Midbrain (tissue), 1 donor: ENCODE measurements around the gene SHQ1.
"Not testable (repeated sequence)": the region's sequence is repeated elsewhere in the genome, so short reads cannot be mapped to it uniquely, and the experiment has no call there.

Experiments used
- DNase-seq: peaks from one replicate; lab custom pipeline; 2025; lab: John Stamatoyannopoulos, UW

Gene SHQ1

DNA sequence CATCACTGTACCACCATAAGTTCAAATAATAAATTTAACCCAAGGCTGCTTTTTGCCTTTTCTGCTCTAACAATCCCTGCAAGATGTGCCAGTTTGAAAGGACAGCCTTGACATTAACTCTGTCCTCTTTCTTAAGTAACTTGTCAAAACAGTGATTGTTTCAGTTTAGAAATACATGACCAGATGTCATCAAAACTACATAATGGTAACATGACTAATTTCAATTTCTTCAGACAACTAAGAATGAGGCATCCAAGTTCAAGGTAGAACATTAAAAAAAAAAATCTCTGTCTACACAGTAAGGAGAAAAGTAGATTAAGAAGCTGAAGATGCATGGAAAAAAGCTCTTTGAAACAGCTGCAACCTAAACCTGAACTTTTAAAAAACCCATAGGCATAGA lies 47.4 kb downstream of the SHQ1 start:
- no peak for DNase-seq

DNA sequence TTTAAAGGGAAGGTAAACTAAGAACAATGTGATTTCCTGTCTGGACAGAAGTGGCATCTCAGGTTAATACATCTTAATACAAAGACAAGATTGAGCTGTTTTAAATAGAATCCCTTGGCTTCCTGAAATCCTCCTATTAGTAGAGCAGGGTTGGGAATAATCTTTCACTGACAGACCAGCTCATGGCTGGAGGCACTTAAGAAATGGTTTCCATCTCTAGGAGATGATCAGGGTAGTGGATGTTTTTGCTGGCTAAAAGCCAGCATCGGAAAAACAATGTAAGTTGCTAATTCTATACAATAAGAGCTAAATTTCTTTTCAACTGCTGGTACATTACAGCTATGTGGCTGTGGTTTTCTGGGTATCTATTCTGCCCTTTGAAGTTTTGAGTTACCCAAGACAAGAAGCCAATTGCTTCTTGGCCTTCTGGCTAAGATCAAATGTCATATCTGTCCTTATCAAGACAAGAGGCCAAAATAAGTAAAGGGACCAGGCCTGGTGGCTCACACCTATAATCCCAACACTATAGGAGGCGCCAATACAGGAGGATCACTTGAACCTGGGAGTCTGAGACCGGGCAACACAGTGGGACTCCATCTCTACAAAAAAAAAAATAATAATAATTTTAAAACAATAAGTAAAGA lies 49.6 kb downstream of the SHQ1 start:
- DNase-seq: no peak

DNA sequence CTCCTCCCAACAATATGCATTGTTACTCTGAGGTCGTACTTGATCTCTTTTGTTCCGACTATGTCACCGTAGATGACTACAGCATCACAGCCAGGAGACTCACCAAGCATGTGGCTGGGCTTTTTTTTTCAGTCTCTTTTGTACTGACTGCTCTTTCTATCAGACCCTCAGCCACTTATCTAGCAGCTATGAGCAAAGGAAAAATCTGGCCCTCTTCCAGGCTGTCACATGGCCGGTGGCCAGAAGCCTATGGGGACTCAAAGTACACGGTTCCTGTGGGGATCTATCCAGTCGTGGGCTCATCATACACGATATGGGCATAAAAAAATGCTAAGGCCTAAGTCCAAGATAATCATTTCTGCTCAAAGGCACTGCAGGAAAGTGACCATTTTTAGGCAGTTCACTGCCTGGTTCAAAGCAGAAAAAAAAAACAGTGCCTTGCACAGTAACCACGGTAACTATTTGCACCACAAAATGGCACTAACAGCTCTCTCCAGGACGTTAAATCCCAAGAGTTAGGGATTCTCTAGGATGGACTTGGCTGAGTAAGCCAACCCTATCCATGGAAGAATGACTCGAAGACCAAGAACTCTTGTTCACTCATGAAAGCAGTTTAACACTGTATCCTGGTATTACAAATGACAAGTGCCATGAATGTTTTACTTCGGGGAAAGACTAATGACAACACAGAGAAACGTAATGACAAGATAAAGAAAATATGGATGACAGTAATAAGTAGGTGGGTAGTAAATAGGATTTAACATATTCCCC lies 50.3 kb downstream of the SHQ1 start:
- no peak for DNase-seq

DNA sequence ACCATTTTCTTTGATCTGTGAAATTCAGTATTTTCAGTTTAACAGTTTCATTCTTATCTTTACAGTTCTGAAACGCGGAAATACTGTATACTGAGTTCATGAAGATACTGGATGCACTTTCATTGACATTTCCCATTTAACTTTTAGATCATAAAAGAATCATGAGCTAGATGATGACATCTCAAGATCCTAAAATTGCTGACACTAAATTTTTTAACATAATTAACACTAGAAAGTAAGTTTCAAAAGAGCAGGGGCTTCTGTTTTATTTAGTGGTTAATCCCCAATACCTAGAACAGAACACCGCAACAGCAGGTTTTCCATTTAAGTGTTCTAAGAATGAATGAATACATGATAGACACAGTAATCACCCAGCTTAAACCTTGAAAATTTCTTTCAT lies 54.2 kb downstream of the SHQ1 start:
- DNase-seq: no peak

DNA sequence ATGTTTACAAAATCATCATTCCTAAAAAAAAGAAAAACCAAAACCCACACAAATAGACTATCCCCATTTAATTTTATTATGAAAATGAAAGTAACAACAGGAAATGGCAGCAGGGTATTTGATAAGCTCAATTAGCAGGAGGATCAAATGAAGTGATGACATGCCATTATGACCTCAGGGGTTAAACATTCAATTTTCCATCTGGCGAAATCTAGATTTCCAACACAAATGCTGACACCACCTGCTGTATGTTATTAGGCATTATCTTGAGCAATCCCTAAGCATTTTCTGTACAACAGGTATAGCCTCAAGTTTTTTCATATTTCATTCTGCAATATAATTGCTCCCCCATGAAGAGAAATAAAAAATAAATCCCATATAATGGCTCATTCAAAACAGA lies 57.1 kb downstream of the SHQ1 start:
- no peak for DNase-seq

DNA sequence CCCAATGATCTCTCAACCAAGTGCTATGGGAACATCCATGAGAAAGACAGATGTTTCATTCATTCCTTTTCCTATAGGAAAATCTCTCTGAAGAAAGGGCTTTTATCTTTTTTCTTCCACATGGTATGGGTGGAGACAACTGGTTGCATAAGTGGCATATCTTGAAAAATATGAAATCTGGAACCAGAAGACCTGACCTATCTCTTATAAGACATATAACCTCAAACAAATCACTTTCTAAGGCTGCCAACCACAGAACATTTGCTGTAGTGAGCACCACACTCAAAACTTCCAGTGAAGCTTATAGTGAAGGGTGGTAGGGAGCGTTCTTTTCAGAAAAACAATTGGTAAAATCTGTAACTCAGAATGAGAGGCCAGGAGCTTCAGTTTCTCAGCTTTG lies 58.5 kb downstream of the SHQ1 start:
- DNase-seq: no peak

DNA sequence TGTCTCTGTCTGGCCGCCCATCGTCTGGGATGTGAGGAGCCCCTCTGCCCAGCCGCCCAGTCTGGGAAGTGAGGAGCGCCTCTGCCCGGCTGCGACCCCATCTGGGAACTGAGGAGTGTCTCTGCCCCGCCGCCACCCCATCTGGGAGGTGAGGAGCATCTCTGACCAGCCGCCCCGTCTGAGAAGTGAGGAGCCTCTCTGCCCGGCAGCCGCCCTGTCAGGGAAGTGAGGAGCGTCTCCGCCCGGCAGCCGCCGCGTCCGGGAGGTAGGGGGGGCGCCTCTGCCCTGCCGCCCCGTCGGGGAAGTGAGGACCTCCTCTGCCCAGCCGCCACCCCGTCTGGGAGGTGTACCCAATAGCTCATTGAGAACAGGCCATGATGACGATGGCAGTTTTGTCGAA lies 60.0 kb downstream of the SHQ1 start:
- DNase-seq: not testable (repeated sequence)

DNA sequence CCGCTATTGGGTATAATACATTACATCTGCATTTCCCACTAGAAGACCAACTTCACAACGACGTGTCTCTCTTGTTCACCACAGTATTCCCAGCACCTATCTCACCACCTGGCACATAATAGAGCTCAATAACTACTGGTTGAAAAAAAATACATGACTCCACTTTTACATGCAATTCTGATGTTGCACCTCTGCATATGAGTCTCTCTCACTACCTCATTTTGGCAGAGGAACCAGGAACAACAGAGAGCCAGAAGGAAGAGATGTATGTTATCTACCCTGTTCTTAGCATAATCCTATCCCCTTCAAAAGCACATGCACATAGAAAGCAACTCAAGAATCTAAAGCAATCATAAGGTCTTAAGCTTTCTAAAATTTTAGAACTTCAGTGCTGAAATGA lies 61.6 kb downstream of the SHQ1 start:
- DNase-seq: no peak

DNA sequence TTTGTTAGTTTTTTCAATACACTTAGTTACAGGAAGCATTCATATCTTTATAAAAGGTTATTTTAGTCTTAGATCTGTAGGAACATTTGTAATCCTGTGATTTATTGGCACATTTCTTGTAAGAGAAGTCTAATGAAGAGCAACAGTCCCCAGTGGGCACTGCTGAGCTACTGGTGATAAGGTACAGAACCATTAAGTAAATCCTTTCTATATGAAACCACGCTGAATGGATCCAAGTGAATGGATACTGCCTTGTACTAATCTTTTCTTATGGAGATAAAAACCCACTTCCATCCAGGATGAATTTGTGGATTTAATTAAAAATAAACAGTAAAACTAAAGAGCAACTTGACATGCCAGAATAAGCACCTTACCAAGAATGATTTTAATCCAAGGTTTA lies 64.0 kb downstream of the SHQ1 start:
- no peak for DNase-seq

DNA sequence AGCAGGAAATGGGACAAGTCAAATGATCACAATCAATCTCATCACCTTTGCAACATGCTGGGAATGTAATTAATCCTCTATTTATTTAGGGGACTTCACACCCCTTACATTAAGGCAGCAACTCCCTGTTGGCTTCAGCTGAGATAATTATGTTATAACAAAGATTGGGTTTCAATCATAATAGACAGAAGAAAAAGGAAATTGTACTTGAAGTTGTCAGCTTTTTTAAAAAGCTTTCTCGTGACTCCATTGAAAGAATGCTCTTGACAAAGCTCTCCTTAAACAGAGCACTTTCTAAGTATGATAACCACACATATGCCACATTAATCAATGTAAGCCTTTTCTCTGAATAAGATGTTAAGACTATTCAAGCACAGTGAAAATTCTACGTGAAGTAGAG lies 65.7 kb downstream of the SHQ1 start:
- no peak for DNase-seq

DNA sequence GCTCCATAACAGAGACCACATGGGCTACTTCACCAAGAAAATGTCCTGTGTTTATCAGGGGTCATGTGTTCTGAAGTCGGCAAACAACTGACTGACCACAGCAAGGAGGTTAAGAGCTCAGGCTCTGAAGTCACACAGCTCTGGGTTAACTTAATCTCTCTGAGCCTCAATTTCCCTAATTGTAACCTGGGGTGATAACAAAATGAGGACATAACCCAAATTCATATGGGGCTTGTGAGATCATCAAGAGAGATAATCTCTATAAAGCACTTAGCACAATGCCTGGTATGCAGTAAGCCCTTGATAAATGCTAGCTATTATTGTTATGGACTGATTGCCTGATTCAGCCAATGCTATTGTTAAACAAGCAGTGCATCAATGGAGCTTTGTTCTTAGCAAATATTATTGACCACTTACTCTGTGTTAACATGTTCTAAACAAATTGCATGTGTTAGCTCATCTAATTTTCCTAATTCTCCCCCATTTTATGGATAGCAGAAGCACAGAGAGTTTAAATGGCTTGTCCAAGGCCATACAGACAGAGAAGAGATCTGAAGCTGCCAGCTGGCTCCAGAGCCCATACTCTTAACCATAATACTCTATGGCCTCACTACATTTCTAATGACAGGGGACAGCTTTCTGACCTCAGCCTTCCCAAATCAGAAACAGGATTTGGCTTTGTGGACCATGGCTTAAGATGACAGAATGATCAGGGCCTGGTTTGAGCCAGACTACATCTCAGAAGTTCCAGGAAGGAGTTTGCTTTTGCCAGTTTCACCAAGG lies 78.3 kb downstream of the SHQ1 start:
- no peak for DNase-seq

DNA sequence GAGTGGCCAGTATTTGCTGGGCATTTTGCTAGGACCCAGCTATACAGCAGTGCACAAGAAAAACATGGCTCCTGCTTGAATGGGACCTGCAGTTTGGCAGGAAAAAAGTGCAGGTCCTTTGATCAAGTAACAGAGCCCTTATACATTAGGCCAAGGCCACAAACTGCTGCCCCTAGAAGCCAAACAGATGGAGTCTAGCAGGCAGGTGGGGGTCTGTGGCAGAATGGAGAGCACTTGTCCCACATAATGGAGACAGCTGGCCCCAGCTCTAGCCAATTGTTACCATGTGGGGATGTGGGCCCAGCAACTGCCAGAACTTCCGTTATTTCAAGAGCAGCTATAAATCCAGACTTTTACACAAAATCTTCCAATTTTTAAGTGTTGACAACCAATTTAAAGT lies 79.3 kb downstream of the SHQ1 start:
- no peak for DNase-seq

DNA sequence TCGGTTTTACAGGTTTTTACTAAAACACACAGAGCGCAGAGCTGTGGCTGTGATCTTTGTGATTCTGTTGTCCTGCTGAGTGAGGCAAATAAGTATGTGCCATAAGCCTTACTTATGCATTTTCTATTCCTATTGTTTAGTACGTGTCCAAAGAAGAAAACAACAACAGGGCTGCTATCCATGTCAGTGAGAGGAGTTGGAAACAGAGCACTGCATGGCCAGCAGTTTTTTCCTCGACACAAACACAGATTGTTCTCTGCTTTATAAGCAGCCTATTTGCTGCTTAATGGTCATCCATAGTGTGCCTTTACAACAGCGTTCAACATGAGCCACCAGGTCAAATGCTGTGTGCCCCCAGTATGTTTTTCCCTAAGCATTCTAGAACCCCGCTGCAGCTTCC lies 79.8 kb downstream of the SHQ1 start:
- peak; percentile 67 for DNase-seq

DNA sequence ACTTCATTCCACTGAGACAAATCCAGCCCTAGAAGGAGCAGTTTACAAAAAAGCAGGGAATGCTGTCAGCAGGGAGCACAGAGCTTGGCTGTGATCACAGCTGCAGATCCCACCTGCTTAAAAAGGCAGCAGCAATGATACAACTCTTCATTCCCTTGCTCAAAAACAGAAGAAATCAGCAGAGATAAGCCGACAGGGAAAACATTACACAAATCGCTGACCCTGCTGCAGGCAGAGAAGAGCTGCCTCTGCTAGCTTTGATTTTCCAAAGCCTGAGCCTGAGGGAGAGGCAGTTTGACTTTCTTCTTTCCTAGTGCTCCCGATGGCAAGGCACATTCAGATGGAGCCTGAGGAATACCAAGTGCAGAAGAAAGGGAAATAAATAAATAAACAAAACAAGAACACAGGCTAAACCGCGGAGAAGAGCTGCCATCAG lies 80.2 kb downstream of the SHQ1 start:
- DNase-seq: peak; percentile 61

DNA sequence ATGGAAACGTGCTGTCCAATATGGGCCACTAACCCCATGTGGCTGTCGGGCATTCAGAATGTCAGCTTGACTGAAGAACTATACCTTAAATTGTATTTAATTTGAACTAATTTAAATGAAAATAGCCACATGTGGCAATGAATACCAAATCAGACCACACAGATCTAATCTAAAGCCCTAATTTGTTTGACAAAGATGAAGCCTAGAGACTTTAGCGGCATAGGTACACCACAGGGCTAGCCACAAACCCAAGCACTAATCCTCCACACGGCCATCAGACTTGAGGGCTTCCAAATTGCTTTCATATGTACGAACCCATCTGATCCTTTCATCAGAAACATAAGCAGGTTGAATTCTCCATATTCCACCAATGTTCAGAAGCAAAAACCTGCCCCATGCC lies 81.4 kb downstream of the SHQ1 start:
- no peak for DNase-seq

DNA sequence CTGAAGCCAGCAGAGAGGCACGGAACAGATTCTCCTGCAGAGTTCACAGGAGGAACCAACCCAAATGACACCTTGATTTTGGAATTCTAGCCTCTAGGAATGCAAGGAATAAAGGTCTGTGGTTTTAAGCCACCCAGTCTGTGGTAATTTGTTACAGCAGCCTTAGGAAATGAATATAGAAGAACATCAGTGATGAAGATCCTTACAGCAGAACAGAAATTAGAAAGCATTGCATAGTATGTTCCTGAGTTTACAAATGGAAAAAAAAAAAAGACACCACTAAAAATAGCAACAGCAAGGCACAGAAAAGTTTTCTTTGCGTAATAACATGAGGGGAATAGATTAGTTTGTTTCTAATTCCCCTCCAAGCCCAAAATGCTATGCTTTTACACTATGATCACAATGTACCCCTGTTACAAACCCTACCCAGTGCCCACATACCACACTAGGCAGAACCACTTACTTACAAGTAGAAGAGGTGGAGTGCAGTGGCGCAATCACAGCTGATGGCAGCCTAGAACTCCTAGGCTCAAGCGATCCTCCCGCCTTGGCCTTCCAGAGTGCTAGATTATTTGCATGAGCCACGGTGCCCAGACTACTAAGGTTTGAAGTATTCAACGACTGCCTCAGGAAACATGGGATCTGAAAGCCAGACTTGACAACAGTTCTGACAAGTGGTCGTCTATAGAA lies 84.3 kb downstream of the SHQ1 start:
- DNase-seq: no peak

DNA sequence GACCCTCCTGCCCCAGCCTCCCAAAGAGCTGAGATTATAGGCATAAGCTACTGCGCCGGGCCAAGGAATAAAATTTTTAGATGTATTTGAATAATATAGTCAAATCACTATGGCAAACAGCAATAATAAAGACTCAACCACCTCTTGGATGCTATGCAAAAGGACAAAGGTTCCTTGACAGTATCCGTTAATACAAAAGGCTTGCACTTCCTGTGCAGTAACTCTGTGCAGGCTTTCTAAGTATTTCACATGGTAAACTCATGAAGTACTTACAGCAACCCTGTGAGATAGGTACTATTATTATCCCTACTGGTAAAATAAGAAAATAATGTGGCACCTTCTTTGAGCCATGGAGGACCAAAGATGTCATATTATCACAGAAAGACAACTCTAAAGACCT lies 86.8 kb downstream of the SHQ1 start:
- no peak for DNase-seq

DNA sequence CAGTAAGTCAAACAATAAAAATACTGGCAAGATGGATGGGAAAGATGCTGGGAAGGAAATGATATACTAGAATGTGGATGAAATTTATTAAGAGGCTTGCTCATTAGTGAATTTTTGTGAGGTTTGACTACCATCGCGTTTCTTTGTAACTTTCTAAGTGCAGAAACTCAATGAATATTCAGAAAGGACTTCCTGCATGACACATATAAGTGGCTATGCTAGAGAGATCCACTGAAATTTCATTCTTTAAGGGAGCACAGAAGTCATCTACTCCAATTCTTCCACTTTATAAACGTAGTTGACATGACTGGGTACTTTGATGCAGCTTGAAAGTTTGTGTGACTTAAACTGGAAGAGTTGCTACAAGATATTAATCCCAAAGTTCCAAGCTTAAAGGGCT lies 88.0 kb downstream of the SHQ1 start:
- DNase-seq: no peak

DNA sequence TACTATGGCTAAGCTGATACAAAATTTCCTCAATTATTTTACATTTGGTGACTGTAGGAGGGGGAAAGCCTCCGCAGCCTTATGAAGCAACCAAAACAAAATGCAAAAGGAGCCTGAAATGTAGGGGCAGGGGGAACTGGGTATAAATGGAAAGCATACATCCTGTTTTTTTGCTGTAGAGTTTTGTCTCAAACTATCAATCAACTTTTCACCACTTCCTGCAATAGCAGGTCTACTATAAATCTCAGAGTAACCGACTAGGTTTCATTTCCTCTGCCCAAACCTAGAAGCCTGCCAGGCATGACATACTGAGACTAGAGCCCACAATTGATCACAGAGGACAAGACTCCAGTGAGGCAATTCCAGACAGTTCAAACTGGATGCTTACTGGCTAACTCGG lies 91.3 kb downstream of the SHQ1 start:
- no peak for DNase-seq

DNA sequence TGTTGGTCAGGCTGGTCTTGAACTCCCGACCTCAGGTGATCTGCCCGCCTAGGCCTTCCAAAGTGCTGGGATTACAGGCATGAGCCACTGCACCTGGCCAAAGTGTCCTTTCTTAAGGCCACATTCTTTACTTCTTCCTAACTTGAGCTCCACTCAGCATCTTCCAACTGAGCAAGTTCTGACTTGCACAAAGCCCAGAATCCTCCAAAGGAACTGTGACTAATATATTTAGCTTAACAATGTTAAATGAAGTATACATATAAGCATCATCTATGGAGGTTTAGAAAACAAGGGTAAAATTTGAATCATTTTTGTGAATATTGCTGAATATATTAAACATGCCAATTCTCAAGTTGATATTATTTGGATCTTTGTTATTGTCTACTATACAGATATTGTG lies 93.7 kb downstream of the SHQ1 start:
- no peak for DNase-seq

DNA sequence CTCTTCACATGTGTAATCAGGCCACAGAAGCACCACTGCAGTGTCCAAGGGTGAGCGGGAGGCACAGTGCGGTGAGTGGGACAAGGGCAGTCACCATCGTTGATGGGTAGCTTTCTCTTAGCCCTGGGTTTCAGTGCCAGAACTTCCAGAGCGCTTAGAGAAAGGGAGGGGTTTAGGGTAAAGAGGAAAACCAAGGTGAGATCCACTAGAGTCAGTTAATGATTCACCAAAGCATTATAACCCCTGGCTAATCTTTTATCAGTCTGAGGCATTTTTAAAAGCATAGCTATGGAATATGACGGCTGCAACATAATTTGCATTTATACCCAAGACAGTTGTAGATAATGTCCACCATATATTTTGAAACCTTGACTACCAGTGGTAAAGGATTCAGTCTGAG lies 94.8 kb downstream of the SHQ1 start:
- no peak for DNase-seq

DNA sequence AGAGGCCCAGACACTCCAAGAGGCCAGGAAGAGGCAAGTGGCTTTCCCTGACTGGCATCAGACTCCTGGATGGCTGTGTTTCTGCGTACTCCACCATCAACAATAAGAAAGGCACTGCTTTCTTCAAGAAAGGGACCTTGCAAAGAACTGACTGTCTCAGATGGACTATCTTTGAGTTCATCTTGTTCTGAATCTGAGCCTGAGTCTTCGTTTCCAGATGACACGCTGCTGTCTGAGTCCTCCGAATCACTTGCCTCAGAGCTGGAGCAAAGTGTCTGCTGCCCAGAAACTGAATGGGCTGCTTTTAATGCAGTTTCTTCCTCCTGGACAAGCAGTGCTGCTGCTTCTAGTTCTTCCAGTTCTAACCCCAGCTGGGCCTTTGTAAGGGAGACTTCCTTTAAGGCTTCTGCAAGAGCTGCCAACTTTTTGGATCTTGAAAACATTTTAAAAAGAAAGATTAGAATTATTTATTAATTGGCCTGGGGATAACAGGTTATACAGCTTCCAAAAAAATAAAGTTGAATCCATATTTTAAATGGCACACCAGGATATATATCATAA lies 97.8 kb downstream of the SHQ1 start:
- DNase-seq: peak; percentile 25
